ENCODE results near the gene CTRL.

CTRL gene

GRCh38 chr16:67897231-67897630 is 34.4 kb downstream of the CTRL start:
- DNase-seq = peak in 10 of 58 donors; percentile 8 to 57 (median 24)

- DNase-seq = peak in 2 of 58 donors; percentile 29 to 47
These were observed 37.8 kb downstream of the CTRL start for GRCh38 chr16:67893743-67894399.

- peak; percentile 52 to 99 (median 95) for DNase-seq
These were observed 38.5 kb downstream of the CTRL start, which contains the start of gene PSKH1 for GRCh38 chr16:67892899-67893742. TSS of gene PSKH1 (plus strand) at chr16:67893254. CDS start at chr16:67908750, 15,496 bp downstream.

- no peak for DNase-seq
These were observed 39.3 kb downstream of the CTRL start for GRCh38 chr16:67892375-67892774.

GRCh38 chr16:67888331-67888730 is 43.3 kb downstream of the CTRL start:
- peak in 1 of 58 donors; percentile 16 for DNase-seq

- no peak for DNase-seq
These were observed 45.3 kb downstream of the CTRL start for GRCh38 chr16:67886387-67886786.

GRCh38 chr16:67885976-67886375 is 45.7 kb downstream of the CTRL start:
- no peak for DNase-seq

GRCh38 chr16:67885545-67885944 is 46.1 kb downstream of the CTRL start:
- DNase-seq = no peak

GRCh38 chr16:67884684-67885083 is 47.0 kb downstream of the CTRL start, which contains the start of gene NRN1L:
TSS of gene NRN1L (plus strand) at chr16:67884885. CDS start at chr16:67884904, 19 bp downstream.
- peak; percentile 39 to 95 (median 87) for DNase-seq

- peak in 32 of 58 donors; percentile 3 to 68 (median 18) for DNase-seq
These were observed 47.8 kb downstream of the CTRL start for GRCh38 chr16:67883872-67884261.

GRCh38 chr16:67883146-67883871 is 48.4 kb downstream of the CTRL start:
- DNase-seq = peak in 6 of 58 donors; percentile 5 to 28 (median 14)

GRCh38 chr16:67882374-67883145 is 49.1 kb downstream of the CTRL start:
- peak in 53 of 58 donors; percentile 18 to 91 (median 70) for DNase-seq

GRCh38 chr16:67881621-67882161 is 50.0 kb downstream of the CTRL start:
- peak in 36 of 58 donors; percentile 4 to 75 (median 41) for DNase-seq

GRCh38 chr16:67880584-67880983 is 51.1 kb downstream of the CTRL start:
- DNase-seq = no peak

- no peak for DNase-seq
These were observed 51.7 kb downstream of the CTRL start for GRCh38 chr16:67879936-67880335.
